Panc1 (cell line): ENCODE data around the gene MMD2. TPM values are rescaled to one million over a fixed set of nuclear protein-coding genes. Genes with fewer than 3 reads are reported as not detected.

ENCODE experiments used
- ATAC-seq: fragments of 200-7000 bp; cut with Tn5 transposase; 2 replicates; pipeline ENCODE4 v1.9.1; 2020; ENCODE audit warnings: mild to moderate bottlenecking, moderate library complexity
- BruUV-seq: library from RNA; stranded (reverse); fragments of 400-500 nt; replicated peaks from 2 replicates; lab custom pipeline; 2021; lab: Mats Ljungman, UMichigan
- CTCF ChIA-PET: fragments of 300-600 bp; sonication (Branson Sonifier 250); formaldehyde crosslinking; loops from one replicate; lab custom pipeline; 2022; ENCODE audit warnings: antibody characterized with exemption; lab: Charles Lee
- POLR2A ChIA-PET: fragments of 300-600 bp; sonication (Branson Sonifier 250); formaldehyde crosslinking; loops from one replicate; lab custom pipeline; 2022; ENCODE audit warnings: antibody characterized with exemption; lab: Charles Lee
- DNase-seq: peaks from one replicate; pipeline ENCODE4 v3.0.0-alpha.2; 2010; ENCODE audit warnings: low read depth, low spot score
- H3K27ac ChIP-seq: 2 replicates; pipeline ENCODE4 v1.5.1; 2011; ENCODE audit warnings: mild to moderate bottlenecking, low read length, inconsistent platforms
- H3K27me3 ChIP-seq: fragments of 200-500 bp; sonication (Bioruptor generic); 2 replicates; pipeline ENCODE4 v1.6.0; 2014; ENCODE audit warnings: low read length, inconsistent platforms; ENCODE audit not compliant: control insufficient read depth, insufficient read depth
- H3K36me3 ChIP-seq: fragments of 200-500 bp; sonication (Bioruptor generic); 2 replicates; pipeline ENCODE4 v1.5.1; 2014; ENCODE audit warnings: inconsistent platforms, mild to moderate bottlenecking, low read length, moderate library complexity; ENCODE audit not compliant: control insufficient read depth, insufficient read depth
- H3K4me1 ChIP-seq: 2 replicates; pipeline ENCODE4 v1.5.1; 2011; ENCODE audit warnings: inconsistent platforms, mild to moderate bottlenecking, low read length, moderate library complexity; ENCODE audit not compliant: control insufficient read depth, insufficient read depth
- H3K4me3 ChIP-seq, 2 experiments: 2 replicates each; pipeline ENCODE4 v1.5.1; 2011 to 2012; ENCODE audit warnings: low read depth in 2 of 2, low read length in 2 of 2, mild to moderate bottlenecking in 2 of 2, inconsistent platforms in 1 of 2, moderate library complexity in 1 of 2
- H3K9me3 ChIP-seq: fragments of 200-500 bp; sonication (Bioruptor generic); 2 replicates; pipeline ENCODE4 v1.5.1; 2014; ENCODE audit warnings: low read depth, mild to moderate bottlenecking, inconsistent platforms, low read length, moderate library complexity; ENCODE audit not compliant: control insufficient read depth, insufficient read depth
- CTCF ChIP-seq: fragments of 450-650 bp; IDR thresholded peaks from 2 replicates; pipeline ENCODE4 v1.5.1; 2017; ENCODE audit warnings: mild to moderate bottlenecking
- POLR2AphosphoS5 ChIP-seq: IDR thresholded peaks from 2 replicates; pipeline ENCODE4 v1.6.1; 2012; ENCODE audit warnings: mild to moderate bottlenecking, low read depth, low read length, moderate library complexity
- REST ChIP-seq, 2 experiments: IDR thresholded peaks; 2 replicates each; pipeline ENCODE4 v1.6.1; 2011 to 2012; ENCODE audit warnings: low read depth in 2 of 2, control low read depth in 1 of 2, low read length in 1 of 2, mild to moderate bottlenecking in 1 of 2, moderate library complexity in 1 of 2; ENCODE audit not compliant: insufficient read depth in 1 of 2
- SIN3A ChIP-seq: IDR thresholded peaks from 2 replicates; pipeline ENCODE4 v1.6.1; 2012; ENCODE audit warnings: low read depth, mild to moderate bottlenecking, low read length, moderate library complexity, borderline replicate concordance; ENCODE audit not compliant: insufficient read depth
- TCF7L2 ChIP-seq: IDR thresholded peaks from 2 replicates; pipeline ENCODE4 v1.6.1; 2011; ENCODE audit warnings: mild to moderate bottlenecking, low read depth, low read length, inconsistent platforms
- in situ Hi-C: cut with HindIII; loops from 2 replicates; pipeline ENCODE4 v1.10.0; 2016; ENCODE audit warnings: low sequenced_read_pairs, low pct_unique_long_range_greater_than_20kb
- intact Hi-C: fragments of 100-400 bp; cut with micrococcal nuclease; formaldehyde crosslinking; loops from one replicate; pipeline ENCODE4 v1.10.0; 2022; ENCODE audit not compliant: unreplicated experiment
- total RNA-seq: library from RNA; stranded (reverse); gene quantifications from one replicate; pipeline ENCODE4 v1.2.1, GENCODE V29; 2021; ENCODE audit not compliant: unreplicated experiment

Gene MMD2
- total RNA-seq, 1 experiment from 2014 or later: not detected

- Histone ChIP-seq H3K4me3 (no peak overlapping the region), H3K9me3 (no peaks in the 10 kb centered on the region), H3K27me3 (peaks cover 53% of the 10 kb centered on the region), H3K27ac (no peak overlapping the region), H3K36me3 (no peaks in the 10 kb centered on the region), H3K4me1 (0 out of 2 replicates have a peak, but pooled peaks cover 3% of the 10 kb centered on the region)
- TF ChIP-seq REST (IDR thresholded peaks at IDR 0.05; ENCODE audit: insufficient read depth in 1 of 2, low read depth in 2 of 2, low read length in 1 of 2) (no peak), TCF7L2 (no peak), CTCF (no peak), SIN3A (no peak), POLR2AphosphoS5 (no peak)
- DNase-seq: no peak
- intact Hi-C loops: no loop called here
- no peak for ATAC-seq
- CTCF ChIA-PET: no interaction called here
- no TSS peak for BruUV-seq
- in situ Hi-C loops: no loop called here
- POLR2A ChIA-PET: no interaction called here
Measured at GRCh38 chr7:4861227-4861626, 97.8 kb downstream of the MMD2 start.

- H3K27ac ChIP-seq: no peak overlapping the region
- 0 out of 2 replicates have a peak, but pooled peaks cover 3% of the 10 kb centered on the region for H3K4me1 ChIP-seq
- no peak overlapping the region for H3K4me3 ChIP-seq
- ChIA-PET CTCF (no interaction called here), POLR2A (no interaction called here)
- peaks cover 28% of the 10 kb centered on the region for H3K27me3 ChIP-seq
- ATAC-seq (no peak), DNase-seq (no peak)
- H3K36me3 ChIP-seq: no peaks in the 10 kb centered on the region
- H3K9me3 ChIP-seq: no peaks in the 10 kb centered on the region
- TF ChIP-seq TCF7L2: no peak
- TF ChIP-seq CTCF: no peak
- in situ Hi-C loops (no loop called here), intact Hi-C loops (no loop called here)
- no TSS peak for BruUV-seq
Measured at GRCh38 chr7:4857189-4857588, 101.8 kb downstream of the MMD2 start.
